Ishikawa (cell line): ENCODE measurements around the gene KCNN2.

ENCODE experiments used
- CEBPB ChIP-seq: IDR thresholded peaks from 2 replicates; pipeline ENCODE4 v1.6.1; 2012
- CREB1 ChIP-seq: IDR thresholded peaks from 2 replicates; pipeline ENCODE4 v1.6.1; 2012; ENCODE audit warnings: low read depth
- EGR1 ChIP-seq: IDR thresholded peaks from 2 replicates; pipeline ENCODE4 v1.6.1; 2012
- EP300 ChIP-seq: IDR thresholded peaks from 2 replicates; pipeline ENCODE4 v1.6.1; 2012; ENCODE audit warnings: borderline replicate concordance
- FOXM1 ChIP-seq: IDR thresholded peaks from 2 replicates; pipeline ENCODE4 v1.6.1; 2012; ENCODE audit warnings: low read depth, borderline replicate concordance
- NFIC ChIP-seq: IDR thresholded peaks from 2 replicates; pipeline ENCODE4 v1.6.1; 2012
- RAD21 ChIP-seq: IDR thresholded peaks from 2 replicates; pipeline ENCODE4 v1.6.1; 2012; ENCODE audit warnings: low read depth
- TAF1 ChIP-seq: IDR thresholded peaks from 2 replicates; pipeline ENCODE4 v1.6.1; 2012; ENCODE audit warnings: low read depth, mild to moderate bottlenecking
- TCF12 ChIP-seq: IDR thresholded peaks from 2 replicates; pipeline ENCODE4 v1.6.1; 2012; ENCODE audit warnings: low read depth
- TEAD4 ChIP-seq: IDR thresholded peaks from 2 replicates; pipeline ENCODE4 v1.6.1; 2012
- YY1 ChIP-seq: IDR thresholded peaks from 2 replicates; pipeline ENCODE4 v1.6.1; 2012; ENCODE audit warnings: low read depth
- ZBTB7A ChIP-seq: IDR thresholded peaks from 2 replicates; pipeline ENCODE4 v1.6.1; 2012; ENCODE audit warnings: low read depth
- TF ChIP-seq, protein P1 (sequence below): IDR thresholded peaks from 2 replicates; pipeline ENCODE4 v1.6.1; 2012
- TF ChIP-seq, protein P2 (sequence below): IDR thresholded peaks from 2 replicates; pipeline ENCODE4 v1.6.1; 2012; ENCODE audit warnings: low read depth, mild to moderate bottlenecking
- TF ChIP-seq, protein P3 (sequence below): IDR thresholded peaks from 2 replicates; pipeline ENCODE4 v1.6.1; 2012

The KCNN2 gene

DNA sequence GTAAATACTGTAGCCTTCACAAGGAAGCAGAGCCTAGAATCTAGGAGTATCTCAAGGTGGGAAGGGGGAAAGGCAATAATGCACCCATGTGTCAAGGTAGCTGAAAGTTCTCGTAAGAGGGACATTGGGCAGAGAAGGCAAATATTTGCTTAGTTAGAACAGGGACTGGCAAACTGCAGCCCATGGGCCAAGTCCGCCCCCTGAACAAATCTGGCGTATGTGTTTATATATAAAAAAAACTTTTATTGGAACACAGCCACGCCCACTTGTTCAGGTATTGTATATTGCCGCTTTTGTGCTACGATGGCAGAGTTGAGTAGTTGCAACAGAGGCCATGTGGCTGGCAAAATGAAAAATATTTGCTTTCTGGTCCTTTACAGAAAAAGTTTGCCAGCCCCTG, 16.1 kb downstream of the KCNN2 start:
- TF ChIP-seq TEAD4 (no peak), ZBTB7A (no peak), EGR1 (no peak), CREB1 (no peak), EP300 (no peak), YY1 (no peak), RAD21 (no peak), CEBPB (no peak), TAF1 (no peak)
- TF ChIP-seq, protein P1, sequence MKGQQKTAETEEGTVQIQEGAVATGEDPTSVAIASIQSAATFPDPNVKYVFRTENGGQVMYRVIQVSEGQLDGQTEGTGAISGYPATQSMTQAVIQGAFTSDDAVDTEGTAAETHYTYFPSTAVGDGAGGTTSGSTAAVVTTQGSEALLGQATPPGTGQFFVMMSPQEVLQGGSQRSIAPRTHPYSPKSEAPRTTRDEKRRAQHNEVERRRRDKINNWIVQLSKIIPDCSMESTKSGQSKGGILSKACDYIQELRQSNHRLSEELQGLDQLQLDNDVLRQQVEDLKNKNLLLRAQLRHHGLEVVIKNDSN, result no peak
- TF ChIP-seq, protein P2, sequence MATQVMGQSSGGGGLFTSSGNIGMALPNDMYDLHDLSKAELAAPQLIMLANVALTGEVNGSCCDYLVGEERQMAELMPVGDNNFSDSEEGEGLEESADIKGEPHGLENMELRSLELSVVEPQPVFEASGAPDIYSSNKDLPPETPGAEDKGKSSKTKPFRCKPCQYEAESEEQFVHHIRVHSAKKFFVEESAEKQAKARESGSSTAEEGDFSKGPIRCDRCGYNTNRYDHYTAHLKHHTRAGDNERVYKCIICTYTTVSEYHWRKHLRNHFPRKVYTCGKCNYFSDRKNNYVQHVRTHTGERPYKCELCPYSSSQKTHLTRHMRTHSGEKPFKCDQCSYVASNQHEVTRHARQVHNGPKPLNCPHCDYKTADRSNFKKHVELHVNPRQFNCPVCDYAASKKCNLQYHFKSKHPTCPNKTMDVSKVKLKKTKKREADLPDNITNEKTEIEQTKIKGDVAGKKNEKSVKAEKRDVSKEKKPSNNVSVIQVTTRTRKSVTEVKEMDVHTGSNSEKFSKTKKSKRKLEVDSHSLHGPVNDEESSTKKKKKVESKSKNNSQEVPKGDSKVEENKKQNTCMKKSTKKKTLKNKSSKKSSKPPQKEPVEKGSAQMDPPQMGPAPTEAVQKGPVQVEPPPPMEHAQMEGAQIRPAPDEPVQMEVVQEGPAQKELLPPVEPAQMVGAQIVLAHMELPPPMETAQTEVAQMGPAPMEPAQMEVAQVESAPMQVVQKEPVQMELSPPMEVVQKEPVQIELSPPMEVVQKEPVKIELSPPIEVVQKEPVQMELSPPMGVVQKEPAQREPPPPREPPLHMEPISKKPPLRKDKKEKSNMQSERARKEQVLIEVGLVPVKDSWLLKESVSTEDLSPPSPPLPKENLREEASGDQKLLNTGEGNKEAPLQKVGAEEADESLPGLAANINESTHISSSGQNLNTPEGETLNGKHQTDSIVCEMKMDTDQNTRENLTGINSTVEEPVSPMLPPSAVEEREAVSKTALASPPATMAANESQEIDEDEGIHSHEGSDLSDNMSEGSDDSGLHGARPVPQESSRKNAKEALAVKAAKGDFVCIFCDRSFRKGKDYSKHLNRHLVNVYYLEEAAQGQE, result no peak
- TF ChIP-seq, protein P3, sequence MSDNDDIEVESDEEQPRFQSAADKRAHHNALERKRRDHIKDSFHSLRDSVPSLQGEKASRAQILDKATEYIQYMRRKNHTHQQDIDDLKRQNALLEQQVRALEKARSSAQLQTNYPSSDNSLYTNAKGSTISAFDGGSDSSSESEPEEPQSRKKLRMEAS, result no peak

DNA sequence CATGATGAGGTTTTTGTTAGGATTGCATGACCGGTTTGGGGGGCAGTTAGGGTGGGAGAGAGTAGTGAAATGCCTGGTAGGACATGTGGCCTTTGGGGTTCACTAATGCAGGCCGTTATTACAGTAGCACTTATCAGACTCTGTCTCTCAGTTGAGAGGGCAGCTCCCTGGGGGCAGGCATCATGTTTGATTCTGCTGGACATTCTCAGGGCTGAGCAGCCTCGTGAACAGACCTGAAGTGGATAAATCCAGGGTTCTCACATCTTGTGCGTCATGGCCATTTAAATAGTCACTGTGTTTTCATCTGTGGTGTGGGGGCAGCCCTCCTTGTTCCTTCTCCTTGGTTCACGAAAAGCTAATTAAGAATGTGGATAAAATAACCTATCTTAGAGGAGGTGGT, 18.9 kb downstream of the KCNN2 start:
- TF ChIP-seq ZBTB7A, result no peak
- no peak for TF ChIP-seq TAF1
- TF ChIP-seq, protein P3, result no peak
- TF ChIP-seq EGR1, result no peak
- TF ChIP-seq CEBPB, result no peak
- TF ChIP-seq NFIC, result no peak
- TF ChIP-seq, protein P1, result no peak
- no peak for TF ChIP-seq YY1
- TF ChIP-seq RAD21, result no peak
- no peak for TF ChIP-seq TEAD4
- TF ChIP-seq FOXM1, result no peak
- TF ChIP-seq, protein P2, result no peak
- no peak for TF ChIP-seq CREB1
- TF ChIP-seq EP300, result no peak
- TF ChIP-seq TCF12, result no peak

DNA sequence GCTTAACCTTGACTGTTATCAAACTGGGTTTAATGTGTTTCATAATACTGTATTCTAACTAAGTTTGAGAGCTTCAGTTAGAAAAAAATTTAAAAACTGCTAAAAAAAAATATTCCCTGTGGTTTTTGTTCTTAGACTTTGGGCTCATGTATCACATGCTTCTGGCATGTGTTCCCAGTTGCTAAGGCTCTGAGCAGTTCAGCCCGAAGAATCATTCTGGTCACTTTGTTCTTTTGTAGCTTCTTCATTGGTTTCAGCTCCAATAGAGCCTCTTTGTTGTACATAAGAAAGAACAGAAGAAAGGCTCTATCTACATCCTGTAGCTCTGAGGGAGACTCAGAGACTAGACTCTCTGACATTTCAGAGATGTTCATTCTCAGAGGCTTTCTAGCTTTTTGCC, 25.6 kb downstream of the KCNN2 start:
- TF ChIP-seq FOXM1 (no peak), RAD21 (no peak), TAF1 (no peak), EP300 (no peak), TCF12 (no peak), ZBTB7A (no peak)
- TF ChIP-seq, protein P2, result no peak
- TF ChIP-seq, protein P1, result no peak

DNA sequence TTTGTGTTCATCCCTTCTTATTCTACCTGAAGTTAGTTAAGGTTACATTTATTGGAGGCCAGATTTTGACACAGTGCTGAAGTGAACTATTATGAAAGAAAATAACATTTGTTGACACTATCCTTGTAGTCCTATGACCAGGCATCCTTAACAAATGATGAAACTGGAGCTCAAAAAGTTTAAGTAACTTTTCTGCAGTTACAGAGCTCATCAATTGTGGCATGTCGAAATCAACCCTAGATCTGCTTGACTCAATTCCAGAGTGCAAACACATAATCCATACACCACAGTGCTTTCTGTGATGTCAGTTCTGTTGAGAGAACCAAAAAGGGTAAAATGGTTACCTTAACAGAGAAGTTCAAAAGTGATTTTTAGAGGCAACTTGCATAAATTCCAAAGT, 28.6 kb downstream of the KCNN2 start:
- TF ChIP-seq RAD21 (no peak), YY1 (no peak), ZBTB7A (no peak)
